RCC 7860 (cell line): ENCODE measurements around the gene DNMT3L.

Experiments used
- DNase-seq: peaks from one replicate; pipeline ENCODE4 v3.0.0-alpha.2; 2015; ENCODE audit warnings: low spot score
- FAIRE-seq: peaks from 2 replicates; lab custom pipeline; 2012; peaks lifted over from hg19 to GRCh38; lab: Jason Lieb, UNC

Gene DNMT3L

GRCh38 chr21:44281801-44282200, 20.1 kb upstream of the DNMT3L start:
- FAIRE-seq (no peak), DNase-seq (no peak)

GRCh38 chr21:44279354-44280260, 17.9 kb upstream of the DNMT3L start:
- no peak for FAIRE-seq
- DNase-seq = no peak

- FAIRE-seq = no peak
- no peak for DNase-seq
Measured at GRCh38 chr21:44275041-44275440, 13.3 kb upstream of the DNMT3L start.

- DNase-seq (no peak), FAIRE-seq (no peak)
Measured at GRCh38 chr21:44273046-44273445, 11.3 kb upstream of the DNMT3L start.

DNA sequence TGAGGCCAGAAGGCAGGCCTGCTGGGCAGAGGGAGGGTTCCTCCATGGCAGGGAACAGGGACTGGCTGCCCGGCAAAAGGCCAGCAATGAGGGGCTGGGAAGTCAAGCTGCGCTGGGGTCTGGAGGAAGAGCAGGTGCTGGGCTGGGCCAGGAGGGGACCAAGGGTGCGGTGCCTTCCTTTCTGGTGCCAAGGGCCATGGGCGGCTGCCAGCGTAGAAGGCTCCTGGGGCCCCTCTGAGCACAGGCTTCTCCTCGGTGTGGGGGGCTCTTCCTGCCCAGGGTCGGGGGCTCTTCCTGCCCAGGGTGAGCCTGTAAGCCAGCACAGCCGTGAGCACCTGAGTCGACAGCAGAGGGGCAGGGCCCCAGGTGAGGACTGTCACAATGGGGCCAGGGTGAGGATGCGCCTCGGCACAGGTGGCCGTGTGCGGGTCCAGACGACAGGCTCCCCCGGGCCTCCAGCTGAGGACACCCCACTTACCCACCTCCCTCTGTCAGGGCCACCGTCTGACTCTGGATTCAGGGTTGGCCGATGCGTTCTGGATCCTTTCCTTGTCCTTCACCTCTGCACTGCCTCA, 10.7 kb upstream of the DNMT3L start:
- no peak for FAIRE-seq
- no peak for DNase-seq

DNA sequence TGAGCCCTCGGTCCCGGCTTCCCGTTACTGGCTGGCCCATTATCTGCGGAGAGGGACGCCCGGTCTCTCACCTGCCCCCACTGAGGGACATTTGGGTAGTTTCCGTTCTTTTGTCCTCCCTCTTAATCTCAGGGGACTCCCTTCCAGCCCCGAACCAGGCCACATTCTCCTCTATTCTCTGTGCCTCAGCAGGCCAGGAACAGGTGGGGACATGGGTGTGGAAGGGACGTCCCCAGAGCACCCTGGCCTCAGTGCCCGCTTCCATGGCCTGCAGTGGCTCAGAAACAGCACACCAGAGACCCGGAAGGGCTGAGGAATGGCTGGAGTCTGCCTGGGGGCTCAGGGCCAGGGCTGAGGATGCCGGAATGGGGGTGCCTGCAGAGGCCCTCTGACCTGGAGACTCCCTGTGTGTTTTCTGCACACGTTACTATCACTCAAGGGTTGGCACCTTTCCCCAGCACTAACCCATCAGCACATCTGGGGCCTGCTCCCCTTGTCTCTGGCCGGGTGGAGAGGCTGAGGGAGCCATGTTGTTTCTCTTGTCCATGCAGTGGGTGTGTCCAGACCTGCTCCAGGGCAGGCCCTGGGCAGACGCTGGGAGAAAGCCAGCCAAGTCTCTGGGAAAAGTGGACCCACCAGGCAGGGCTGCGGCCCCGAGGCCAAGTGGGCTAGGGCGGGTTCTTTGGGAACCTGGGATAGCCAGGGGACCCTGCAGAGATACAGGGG, 10.0 kb upstream of the DNMT3L start:
- DNase-seq (no peak), FAIRE-seq (no peak)

DNA sequence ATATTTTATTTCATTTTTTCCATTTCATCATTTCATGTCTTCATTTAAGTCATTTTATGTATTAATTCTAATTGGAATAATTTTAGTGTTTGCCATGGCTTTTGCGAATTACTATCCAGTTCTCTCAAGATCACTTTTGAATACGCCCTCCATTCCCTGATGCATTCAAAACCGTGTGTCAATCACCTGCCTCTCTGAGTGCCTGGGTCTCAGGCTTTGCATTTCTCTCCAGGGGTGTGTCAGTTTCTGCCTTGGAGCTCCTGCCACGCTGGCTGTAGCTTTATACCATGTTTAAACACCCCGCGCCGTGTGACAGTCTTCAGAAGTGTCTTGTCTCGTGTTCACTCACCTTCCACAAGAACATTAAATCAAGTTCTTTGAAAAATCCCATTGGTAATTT, 7.4 kb upstream of the DNMT3L start:
- FAIRE-seq = no peak

DNA sequence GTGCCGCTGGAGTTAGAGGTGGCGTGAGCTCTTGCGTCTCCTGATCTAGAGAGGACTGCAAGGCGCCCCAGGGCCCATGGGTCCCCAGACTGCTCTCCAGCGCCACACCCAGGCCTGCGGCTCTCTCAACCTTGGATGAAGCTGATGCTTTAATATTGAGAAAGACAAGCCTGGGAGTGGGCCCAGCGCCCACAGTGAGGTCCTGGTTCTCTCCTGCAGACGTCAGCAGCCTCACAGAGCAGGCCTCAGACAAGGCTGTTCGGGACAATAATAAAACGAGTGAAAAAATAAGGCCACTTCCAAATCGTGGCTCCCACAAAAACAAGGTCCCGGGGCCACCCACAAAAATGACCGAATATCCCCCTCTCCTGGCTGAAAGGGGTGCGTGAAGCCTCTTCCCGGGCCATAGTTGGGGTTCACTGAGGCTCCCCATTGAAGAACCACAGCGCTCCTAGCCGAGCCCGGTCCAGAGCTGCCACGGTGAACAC, 6.0 kb upstream of the DNMT3L start:
- FAIRE-seq (no peak), DNase-seq (no peak)

More for the DNA sequence above, 7.4 kb upstream of the DNMT3L start:
- DNase-seq = no peak

DNA sequence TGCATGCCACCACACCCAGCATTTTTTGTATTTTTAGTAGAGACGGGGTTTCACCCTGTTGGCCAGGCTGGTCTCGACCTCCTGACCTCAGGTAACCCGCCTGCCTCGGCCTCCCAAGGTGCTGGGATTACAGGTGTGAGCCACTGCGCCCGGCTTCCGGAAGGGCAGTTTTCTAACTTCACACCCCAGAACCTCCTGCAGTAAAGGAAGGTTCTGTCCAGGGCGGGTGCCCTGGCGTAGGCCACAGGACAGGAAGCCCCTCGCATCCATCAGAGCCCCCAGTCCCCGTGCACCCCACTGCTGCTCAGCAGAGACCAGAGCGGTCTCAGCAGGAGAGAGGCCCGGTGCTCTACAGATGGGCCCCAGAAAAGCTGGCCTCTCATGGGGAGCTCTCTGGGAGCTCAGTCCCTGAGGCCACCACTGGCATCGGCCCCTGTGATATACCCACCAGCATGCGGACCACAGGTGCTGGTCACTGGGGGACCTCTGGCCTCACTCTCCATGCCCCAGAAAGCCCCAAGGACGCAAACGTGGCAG, 4.1 kb upstream of the DNMT3L start:
- FAIRE-seq (no peak), DNase-seq (no peak)

GRCh38 chr21:44263768-44264167, 2.1 kb upstream of the DNMT3L start:
- DNase-seq = no peak
- FAIRE-seq = no peak

- DNase-seq = no peak
- FAIRE-seq = no peak
Measured at GRCh38 chr21:44263221-44263760, 1.6 kb upstream of the DNMT3L start.

- no peak for DNase-seq
- no peak for FAIRE-seq
Measured at GRCh38 chr21:44262338-44263056, 800 bp upstream of the DNMT3L start.

DNA sequence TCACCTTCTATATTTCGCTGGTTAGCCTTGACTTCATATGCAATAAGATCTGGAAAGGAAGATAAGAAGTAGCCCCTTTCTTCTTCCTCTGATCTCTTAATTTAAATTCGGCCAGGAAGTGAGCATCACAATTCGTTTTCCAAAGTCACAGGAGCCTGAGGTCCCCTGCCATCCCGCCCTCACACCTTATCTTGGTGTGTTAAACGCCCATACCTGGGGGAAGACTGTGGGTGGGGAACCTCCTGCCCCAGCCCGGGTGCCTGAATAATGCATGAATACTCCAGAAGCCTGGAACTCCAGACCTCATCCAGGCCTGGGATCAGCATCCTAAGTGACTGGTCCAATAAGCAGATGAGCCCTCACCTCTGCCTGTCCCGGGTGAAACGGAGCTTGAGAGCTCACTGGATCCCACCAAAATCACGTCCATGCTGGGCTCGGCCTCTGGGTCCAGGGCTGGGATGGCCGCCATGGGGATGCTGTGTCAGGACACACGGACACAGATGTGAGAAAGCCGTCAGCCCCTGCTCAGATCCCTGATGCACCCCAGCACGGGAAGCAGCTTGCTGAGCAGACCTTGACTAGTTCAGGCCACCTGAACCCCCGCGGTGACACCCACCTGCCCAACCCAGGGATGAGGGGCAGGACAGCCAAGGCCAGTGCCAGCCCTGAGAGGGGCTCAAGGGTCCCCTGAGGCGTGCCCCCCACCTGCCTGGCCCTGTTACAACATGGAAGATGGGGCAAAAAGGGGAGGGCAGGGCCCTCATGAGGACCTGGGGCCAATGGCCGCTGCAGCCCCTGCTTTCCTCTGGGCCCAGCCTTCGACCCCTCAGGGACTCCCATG, 686 bp downstream of the DNMT3L start:
- DNase-seq = no peak
- FAIRE-seq = no peak

GRCh38 chr21:44260066-44260465, 1.6 kb downstream of the DNMT3L start:
- no peak for FAIRE-seq
- no peak for DNase-seq

DNA sequence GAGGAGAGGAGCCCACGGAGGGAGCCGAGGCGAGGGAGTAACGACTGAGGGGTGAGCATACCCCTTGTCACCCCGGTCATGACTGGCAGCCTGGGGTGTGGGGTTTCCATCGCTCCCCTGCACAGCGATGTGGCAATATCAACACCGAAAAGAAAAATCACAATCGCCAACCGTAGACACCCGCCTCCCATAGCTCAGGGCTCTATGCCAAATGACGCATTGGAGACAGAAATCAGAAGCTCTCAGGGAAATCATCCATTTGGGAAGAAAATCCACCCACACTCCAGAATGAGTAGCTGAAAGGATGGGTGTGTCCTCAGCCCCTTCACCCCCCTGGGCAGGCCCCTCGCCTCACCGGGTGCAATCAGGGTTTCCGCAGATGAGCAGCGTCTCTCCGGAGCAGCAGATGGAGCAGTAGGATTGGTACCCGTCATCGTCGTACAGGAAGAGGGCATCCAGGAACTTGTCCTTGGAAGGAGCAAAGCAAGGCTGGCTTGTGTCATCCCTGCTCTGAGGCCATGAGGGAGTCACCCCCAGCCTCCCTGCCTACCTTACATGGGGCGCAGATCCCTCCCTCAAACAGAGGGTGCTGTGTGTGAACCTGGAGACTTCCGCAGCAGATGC, 2.5 kb downstream of the DNMT3L start:
- FAIRE-seq = no peak
- no peak for DNase-seq

DNA sequence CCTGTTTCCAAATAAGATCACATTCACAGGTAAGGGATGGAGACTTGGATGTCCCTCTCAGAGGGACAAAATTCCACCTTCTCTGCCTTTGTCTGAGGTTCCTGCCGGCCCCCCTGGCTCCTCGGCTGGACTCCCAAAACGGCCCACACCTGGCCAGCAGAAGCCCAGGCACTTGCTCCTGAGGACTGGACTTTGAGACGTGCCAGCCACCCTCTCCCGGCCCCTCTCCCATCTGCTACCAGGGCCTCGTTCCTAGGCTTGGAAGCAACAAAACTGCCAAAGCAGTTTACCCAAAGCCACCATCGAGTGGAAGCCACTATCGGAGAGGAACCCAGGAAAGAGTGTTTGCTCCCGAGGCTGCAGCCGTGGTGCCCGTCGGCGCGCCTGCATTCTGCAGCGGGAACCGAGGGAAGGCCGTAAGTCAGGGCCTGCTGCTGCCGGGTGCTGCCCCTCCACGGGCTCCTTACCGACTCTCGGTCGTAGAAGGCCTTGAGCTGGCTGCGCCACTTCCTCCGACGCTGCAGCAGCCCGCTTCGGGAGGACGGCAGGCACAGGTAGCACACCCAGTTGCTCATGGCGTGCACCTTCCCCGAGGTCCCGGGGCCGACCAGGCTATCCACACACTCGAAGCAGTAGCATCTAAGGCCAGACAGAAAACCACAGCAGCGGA, 3.5 kb downstream of the DNMT3L start:
- FAIRE-seq = no peak
- DNase-seq = no peak

- FAIRE-seq = no peak
- no peak for DNase-seq
Measured at GRCh38 chr21:44255511-44255981, 6.2 kb downstream of the DNMT3L start.
